HT1080 (cell line): ENCODE data around the gene KLHDC2. TPM values are rescaled to one million over a fixed set of nuclear protein-coding genes. Genes with fewer than 3 reads are reported as not detected.
"Not testable (repeated sequence)": the region's sequence is repeated elsewhere in the genome, so short reads cannot be mapped to it uniquely, and the experiment has no call there.

ENCODE experiments used
- DNase-seq: peaks from one replicate; pipeline ENCODE4 v3.0.0-alpha.2; 2015; ENCODE audit warnings: low read depth
- total RNA-seq: library from RNA; depleted of rRNA; stranded (reverse); fragments of >200 nt; shearing (Covaris generic); gene quantifications from 2 replicates; pipeline ENCODE4 v1.2.3, GENCODE V29; 2014; rRNA removed

The KLHDC2 gene
- total RNA-seq, 1 experiment from 2014 or later, result 66.2 TPM

DNA sequence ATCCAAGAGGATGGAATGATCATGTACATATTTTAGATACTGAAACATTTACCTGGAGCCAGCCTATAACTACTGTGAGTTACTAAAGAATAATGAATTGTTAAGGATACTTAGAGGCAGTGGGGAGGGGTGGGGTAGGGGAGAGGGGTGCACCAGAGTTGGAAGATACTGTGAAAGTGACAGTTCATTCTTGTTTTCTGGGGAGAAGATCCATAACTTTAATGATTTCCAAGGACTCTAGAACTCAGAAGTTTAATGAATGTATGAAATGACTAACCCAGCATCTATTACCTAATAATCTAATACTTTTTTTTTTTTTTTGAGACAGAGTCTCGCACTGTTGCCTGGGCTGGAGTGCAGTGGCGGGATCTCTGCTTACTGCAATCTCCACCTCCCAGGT is 10.5 kb downstream of the KLHDC2 start:
- no peak for DNase-seq

DNA sequence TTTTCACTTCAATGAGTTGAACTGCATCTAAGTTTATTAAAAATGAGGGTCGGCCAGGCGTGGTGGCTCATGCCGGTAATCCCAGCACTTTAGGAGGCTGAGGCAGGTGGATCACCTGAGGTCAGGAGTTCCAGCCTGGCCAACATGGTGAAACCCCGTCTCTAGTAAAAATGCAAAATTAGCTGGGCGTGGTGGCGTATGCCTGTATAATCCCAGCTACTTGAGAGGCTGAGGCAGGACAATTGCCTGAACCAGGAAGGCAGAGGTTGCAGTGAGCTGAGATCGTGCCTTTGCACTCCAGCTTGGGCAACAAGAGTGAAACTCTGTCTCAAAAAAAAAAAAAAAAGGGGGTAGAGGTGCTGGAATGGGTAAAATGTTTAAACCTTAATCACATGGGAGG is 13.1 kb downstream of the KLHDC2 start:
- DNase-seq, result not testable (repeated sequence)

DNA sequence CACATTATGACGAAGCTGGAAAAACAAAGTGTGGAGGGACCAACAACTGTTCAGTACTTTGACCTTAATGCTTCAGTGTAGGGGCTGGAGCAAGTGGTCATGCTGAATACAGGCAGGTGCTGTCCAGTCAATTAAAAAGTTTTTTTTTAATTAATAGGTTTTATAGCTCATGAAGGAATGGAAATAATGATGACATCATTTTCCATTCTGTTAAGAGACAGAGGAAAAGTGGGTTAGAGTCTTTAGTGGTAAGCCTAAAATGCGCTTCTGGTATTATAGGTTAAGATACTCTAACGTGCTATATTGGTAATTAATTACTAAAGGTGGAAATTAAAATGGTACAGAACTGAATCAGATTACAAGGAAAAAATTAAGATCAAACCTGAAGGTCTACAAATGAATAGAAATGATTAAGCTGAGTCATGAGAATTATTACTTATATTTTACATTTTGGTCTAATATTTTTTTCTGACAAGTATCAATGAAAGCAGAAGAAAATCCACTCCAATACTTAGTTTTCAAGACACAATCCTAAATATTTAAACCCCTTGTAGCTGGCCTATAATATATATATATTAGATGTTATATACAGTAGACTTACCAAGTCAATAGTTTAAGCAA is 15.6 kb downstream of the KLHDC2 start:
- no peak for DNase-seq

DNA sequence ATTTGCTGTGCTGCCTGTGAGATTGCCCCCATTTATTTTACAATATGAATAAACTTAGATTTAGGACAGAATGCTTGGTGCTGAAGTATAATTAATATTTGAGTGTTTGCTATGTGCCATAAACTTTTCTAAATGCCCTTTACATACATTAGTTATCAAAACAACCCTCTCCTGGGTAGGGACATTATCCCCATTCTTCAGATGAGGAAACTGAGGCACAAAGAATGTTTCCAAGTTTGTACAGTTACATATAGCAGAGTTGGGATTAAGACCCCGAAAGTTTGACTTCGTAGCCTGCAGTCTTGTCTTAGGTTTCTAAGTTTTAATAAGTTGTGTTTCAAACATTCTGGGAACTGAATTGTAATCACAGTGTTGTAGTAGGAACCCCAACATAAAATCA is 18.4 kb downstream of the KLHDC2 start:
- no peak for DNase-seq

DNA sequence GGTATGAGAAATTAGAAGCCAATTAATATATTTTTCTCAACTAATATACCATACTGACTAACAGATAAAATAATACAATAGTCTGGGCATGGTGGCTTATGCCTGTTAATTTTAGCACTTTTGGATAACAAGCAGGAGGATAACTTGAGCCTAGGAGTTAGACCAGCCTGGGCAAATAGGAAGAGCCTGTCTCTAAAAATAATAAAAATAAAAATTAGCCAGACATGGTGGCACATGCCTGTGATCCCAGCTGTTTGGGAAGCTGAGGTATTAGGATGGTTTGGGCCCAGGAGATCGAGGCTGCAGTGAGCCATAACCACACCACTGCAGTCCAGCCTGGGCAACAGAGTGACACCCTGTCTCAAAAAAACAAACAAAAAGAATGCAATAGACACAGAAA is 24.7 kb downstream of the KLHDC2 start:
- DNase-seq, result no peak

DNA sequence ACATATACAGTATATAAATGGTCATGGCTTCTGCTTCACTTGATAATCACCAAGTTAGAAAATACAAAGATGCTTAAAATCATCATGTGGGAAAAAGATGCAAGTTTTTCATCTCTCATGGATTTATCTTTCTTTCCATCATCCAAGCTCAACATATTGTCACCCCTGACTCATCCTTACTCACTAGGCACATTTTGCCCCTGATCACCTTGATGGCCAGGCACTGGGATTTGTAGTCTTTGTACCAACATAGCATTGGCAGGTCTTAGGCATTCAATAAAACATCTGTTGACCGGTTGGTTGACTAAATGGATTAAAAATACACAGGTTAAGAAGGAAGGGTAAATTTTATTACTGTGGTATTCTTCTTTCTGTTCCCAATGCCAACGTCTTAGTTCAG is 28.1 kb downstream of the KLHDC2 start:
- peak; percentile 7 for DNase-seq

DNA sequence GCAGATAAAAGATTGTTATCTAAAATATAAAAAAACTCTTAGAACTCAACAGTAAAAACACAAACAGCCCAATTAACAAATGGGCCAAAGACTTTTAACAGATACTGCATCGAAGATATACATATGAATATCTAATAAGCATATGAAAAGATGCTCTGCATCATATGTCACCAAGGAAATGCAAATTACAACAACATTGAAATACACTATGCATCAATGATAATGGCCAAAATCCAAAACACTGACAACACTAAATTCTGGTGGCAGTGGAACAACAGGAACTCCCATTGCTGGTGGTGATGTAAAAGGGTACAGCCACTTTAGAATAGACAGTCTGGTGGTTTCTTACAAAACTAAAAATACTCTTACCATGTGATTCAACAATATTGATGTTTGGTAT is 40.8 kb downstream of the KLHDC2 start:
- no peak for DNase-seq

DNA sequence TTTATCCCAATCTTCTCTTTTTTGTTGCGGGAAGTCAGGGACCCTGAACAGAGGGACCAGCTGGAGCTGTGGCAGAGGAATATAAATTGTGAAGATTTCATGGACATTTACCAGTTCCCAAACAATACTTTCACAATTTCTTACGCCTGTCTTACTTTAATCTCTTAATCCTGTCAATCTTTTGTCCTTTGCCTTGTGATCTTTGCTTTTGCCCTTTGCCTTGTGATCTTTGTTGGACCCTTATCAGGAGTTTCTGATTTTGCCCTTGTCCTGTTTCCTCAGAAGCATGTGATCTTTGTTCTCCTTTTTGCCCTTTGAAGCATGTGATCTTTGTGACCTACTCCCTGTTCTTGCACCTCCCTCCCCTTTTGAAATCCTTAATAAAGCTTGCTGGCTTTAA is 48.2 kb downstream of the KLHDC2 start:
- not testable (repeated sequence) for DNase-seq

DNA sequence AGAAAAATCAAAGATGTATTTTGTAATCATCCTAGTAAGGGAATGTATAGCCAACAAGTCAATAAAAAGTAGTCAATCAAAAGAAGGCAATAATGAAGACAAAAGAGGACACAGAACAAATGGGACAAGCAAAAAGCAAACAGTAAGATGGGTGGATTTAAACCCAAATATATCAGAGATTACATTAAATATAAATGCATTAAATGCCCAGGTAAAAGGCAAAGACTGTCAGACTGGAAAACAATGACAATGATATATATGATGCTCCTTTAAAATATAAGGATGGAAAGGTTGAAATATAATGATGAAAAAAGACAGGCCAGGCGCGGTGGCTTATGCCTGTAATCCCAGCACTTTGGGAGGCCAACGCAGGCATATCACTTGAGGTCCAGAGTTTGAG is 48.9 kb downstream of the KLHDC2 start:
- no peak for DNase-seq

DNA sequence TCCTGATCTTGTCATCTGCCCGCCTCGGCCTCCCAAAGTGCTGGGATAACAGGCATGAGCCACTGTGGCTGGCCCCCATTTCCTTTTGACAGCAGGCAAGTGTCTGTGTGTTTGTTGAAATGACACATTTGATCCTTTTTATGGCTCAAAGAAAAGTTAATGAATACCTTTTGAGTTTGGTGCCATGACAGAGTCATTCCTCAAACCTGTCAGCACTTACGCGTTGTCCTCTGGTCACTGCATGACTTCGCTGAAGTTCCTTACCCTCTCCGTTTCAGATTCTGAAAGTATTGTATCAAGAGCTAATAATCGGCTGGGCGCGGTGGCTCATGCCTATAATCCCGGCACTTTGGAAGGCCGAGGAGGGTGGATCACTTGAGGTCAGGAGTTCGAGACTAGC is 52.2 kb downstream of the KLHDC2 start:
- no peak for DNase-seq

DNA sequence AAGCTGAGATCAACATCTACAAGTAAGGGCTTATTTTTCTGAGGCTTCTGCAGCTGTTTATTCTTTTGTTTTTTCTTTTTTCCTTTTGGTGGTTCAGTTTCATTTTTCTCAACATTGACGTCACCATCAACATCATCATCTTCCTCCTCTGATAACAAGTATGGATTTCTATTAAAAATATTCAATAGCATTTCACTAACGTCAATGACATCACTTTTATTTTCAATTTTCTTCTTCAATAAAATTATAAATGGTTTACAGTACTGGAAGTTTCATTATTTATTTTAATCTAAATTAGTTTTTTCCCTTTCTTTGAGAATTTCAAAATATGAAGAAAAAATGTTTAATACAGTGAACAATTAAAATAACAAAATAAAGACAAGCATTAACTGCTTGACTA is 60.7 kb downstream of the KLHDC2 start:
- no peak for DNase-seq

Other genes starting within 250 kb of the KLHDC2 start
- 2,458 and 5,147 TPM in 2 replicates for gene RPS29, start 181.8 kb upstream of the KLHDC2 start, total RNA-seq
- gene LRR1, start 169.2 kb upstream of the KLHDC2 start, total RNA-seq, result 58.8 and 67.1 TPM in 2 replicates
- gene RPL36AL, start 147.5 kb upstream of the KLHDC2 start, total RNA-seq, result 283 and 317 TPM in 2 replicates
- gene MGAT2, start 147.4 kb upstream of the KLHDC2 start, total RNA-seq, result 93.9 and 97.1 TPM in 2 replicates
- 26.1 and 26.6 TPM in 2 replicates for gene DNAAF2, start 132.9 kb upstream of the KLHDC2 start, total RNA-seq
- 16.8 and 19.0 TPM in 2 replicates for gene POLE2, start 79.9 kb upstream of the KLHDC2 start, total RNA-seq
- not detected in 2 replicates for gene KLHDC1, start 75.0 kb upstream of the KLHDC2 start, total RNA-seq
- 31.2 and 38.6 TPM in 2 replicates for gene NEMF, start 84.6 kb downstream of the KLHDC2 start, total RNA-seq
- 65.4 and 119 TPM in 2 replicates for gene ARF6, start 124.9 kb downstream of the KLHDC2 start, total RNA-seq